Nucleus accumbens (tissue), 56 donors: ENCODE data around the gene IL7R.
"Not testable (repeated sequence)": the region's sequence is repeated elsewhere in the genome, so short reads cannot be mapped to it uniquely, and the experiment has no call there.

ENCODE experiments used
- DNase-seq, 56 donors: peaks; one replicate each; lab custom pipeline; 2025; lab: John Stamatoyannopoulos, UW

The IL7R gene

DNA sequence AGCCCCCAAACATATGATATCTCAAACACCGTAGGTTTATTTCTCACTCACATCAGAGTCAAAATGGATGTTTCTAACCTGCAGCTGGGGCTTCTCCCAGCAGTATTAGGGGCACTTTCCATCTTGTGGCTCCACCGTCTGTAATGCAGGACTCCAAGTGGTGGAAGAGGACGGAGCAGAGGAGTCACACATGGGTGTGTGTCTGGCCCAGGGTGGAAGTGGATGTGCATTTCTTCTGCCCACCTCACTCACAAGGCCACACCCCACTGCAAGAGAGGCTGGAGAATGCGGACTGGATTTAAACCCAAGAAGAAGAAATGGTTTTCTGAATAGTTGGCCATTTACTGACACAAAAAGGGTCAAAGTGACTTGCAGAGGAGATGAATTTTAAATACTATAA, 13.9 kb downstream of the IL7R start:
- no peak for DNase-seq

DNA sequence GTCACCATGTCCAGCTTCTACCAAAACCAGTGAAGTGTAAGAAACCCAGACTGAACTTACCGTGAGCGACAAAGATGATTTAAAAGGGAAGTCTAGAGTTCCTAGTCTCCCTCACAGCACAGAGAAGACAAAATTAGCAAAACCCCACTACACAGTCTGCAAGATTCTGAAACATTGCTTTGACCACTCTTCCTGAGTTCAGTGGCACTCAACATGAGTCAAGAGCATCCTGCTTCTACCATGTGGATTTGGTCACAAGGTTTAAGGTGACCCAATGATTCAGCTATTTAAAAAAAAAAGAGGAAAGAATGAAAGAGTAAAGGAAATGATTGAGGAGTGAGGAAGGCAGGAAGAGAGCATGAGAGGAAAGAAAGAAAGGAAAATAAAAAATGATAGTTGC, 19.8 kb downstream of the IL7R start:
- no peak for DNase-seq

DNA sequence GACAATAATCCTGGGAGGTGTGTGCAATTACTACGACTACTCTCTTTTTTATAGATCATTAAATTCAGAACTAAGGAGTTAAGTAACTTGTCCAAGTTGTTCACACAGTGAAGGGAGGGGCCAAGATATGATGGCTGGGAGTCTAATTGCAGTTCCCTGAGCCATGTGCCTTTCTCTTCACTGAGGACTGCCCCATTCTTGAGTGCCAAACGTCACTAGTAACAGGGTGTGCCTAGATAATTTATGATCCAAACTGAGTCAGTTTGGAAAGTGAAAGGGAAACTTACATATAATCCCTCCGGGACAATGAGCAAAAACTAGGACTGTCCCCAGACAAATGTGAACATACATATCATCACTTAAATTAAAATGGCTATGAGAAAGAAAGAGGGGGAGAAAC, 20.2 kb downstream of the IL7R start:
- no peak for DNase-seq

DNA sequence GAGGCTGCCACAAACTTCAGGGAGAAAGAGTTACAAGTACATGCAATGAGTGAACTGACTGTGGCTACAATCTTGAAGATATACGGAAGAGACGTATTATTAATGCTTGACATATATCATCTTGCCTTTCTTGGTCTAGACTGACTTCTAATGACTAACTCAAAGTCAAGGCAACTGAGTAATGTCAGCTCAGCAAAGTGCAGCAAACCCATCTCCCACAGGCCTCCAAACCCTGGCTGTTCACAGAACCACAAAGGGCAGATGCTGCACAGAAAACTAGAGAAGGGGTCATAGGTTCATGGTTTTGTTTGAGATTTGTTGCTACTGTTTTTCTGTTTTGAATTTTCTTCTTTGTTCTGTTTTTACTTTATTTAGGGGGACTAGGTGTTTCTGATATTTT, 21.0 kb downstream of the IL7R start:
- DNase-seq, result no peak

DNA sequence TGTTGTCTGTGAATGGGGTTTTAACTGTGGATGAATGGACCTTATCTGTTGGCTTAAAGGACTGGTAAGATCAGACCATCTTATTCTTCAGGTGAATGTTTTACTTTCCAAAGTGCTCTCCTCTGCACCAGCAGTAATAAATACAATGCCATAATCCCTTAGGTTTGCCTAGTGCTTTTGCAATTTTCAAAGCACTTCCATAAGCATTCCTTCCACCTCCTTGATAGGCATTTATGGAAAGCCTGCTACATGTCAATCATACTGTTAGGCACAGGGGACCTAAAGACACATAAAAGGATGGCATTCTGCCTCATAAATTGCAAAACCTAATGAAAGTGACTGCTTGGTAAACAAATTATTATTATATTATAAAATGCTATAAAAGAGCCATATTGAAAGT, 21.4 kb downstream of the IL7R start:
- DNase-seq, result no peak

DNA sequence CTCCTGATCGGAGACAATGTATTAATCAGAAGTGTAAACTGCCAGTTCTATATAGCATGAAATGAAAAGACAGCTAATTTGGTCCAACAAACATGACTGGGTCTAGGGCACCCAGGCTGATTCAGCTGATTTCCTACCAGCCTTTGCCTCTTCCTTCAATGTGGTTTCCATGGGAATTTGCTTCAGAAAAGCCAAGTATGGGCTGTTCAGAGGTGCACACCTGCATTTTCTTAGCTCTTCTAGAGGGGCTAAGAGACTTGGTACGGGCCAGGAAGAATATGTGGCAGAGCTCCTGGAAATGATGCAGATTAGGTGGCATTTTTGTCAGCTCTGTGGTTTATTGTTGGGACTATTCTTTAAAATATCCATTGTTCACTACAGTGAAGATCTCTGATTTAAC, 22.4 kb downstream of the IL7R start:
- no peak for DNase-seq

DNA sequence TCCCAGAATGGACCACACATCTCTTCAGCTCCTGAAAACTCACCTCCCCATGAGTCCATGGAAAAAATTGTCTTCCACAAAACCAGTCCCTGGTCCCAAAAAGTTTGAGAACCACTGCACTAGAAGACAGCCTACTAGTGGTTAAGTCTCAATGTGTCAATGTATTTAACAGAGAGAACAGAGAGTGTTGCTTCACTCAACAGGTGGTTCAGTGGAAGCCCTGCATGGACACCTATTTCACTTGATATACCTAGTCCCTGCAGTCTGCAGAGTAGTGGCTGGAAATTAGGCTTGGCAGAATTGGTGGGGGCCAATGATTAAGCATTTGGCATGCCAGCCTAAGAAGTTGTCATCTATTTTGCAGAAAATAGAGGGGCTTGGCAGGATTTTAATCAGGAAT, 23.0 kb downstream of the IL7R start:
- DNase-seq, result no peak

DNA sequence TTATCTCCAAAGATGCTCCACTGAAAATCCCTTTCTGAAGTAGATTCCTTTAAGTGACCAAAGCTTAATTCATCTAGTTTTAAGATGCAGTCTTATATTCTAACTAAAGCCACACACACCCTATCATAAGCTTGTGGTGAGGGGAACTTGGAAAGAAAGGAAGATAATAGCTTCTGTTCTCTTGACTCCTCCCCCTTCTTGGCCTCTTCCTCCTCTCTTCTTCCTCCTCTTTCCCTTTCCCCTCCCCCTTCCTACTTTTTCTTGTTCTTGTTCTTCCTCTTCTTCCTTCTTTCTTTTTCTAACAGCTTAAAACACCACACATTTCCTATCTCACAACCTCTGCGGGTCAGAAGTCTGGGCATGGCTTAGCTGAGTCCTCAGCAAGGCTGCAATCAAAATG, 23.5 kb downstream of the IL7R start:
- DNase-seq, result no peak

DNA sequence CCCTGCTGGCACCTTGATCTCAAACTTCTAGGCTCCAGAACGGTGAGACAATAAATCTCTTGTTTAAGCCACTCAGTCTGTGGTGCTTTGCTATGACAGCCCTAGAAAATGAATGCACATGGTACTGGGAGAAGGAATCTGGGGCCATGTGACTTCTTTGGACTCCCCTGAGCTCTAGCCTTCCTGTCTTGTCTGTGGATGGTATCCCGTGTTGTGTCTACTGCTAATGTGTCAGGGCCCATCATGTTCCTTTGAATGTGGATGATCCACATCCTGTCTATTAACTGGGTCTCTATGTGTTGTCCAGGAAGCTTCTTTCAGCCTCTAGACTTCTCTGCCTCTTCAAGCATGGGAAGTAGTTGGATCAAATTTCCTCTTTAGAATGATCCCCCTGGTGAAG, 25.1 kb downstream of the IL7R start:
- no peak for DNase-seq

DNA sequence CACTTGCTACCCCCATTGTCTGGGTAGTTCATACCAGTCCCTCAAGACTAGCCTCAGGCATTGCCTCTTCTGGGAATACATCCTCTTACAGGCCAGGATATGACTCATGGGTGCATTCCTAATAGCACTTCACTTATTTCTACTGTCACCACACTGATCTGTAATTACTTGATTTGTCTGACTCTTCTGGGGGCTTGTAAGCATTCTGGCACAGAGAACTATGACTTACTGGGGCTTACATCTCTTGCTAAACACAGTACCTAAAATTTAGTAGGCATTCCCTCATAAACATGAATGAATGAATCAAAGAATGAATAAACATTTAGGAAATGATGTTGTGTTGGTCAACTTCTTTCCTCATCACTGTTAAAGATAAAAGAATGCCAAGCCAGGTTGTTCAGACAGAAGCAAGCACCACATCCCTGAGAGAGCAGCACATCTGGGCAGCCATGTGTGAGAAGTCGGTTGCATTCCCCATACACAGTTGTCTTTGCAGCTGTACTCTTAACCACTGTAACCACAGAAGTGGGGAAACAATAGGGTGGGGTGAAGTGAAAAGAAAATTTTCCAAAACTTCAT, 27.6 kb downstream of the IL7R start:
- DNase-seq, result no peak

DNA sequence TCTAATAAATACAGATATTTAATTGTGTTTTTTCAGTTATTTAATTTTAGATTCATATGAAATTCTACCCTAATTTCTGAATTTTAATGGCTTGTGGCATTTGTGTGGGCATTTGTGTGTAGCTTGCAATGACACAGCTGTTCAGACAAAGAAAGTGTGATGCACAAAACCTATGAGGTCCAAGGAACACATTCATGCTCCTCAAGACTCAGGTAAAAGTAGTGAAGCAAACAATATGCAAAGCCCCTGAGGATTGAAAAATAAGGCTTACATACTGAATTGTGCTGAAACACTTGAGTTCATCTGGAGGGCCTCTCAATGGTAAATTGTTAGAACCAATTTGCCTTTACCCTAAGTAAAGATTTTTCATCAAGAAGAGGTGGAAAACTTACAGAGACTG, 28.1 kb downstream of the IL7R start:
- DNase-seq, result no peak

DNA sequence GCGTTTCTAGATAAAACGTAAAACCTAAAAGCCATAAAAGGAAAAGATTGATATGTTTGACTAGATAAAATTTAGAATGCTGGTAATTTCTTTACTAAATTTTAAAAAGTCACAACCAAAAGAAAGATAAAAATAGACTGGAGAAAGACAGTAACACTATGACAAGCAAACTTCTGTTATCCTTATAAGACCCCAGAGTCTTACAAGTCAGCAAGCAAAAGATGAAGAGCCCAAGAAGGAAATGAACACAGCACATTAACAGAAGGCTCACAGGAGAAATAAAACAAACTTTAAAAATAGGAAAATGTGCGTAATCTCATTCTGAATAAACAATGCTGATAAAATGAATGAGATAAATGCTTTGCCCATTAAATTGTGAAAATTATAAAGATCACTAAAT, 29.7 kb downstream of the IL7R start:
- DNase-seq, result no peak

DNA sequence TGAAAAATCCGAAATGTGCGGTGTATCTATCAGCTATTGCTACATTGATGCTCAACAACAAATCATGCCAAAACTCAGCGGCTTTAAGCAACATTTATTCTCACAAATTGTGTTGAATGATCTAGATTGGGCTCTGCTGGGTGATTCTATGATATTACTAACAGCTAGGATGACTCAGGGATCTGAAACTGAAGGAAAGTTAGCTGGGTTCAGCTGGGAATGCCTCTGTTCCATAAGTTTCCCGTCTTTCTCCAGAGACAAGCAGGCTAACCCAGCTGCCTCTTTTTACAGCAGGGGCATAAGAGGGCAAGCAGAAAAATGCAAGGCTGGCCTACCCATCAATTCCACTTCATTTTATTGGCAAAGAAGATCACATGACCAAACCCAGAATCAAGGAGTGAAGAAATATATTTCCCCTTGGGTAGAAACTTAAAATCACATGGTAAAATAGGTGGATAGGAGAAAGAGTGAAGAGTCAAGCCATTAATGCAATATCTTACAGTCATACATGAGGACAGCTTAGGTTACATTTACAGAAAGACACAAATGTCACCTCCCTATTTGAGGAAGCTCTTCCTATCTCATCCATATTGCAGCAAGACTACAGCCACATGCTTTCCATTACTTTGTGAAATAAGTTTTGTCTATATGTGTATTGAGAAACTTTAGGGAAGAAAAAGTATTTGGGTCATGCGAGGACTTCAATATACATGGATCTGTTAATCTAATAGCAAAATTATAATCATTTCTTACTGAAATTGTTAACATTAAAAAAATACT, 30.8 kb downstream of the IL7R start:
- no peak for DNase-seq

DNA sequence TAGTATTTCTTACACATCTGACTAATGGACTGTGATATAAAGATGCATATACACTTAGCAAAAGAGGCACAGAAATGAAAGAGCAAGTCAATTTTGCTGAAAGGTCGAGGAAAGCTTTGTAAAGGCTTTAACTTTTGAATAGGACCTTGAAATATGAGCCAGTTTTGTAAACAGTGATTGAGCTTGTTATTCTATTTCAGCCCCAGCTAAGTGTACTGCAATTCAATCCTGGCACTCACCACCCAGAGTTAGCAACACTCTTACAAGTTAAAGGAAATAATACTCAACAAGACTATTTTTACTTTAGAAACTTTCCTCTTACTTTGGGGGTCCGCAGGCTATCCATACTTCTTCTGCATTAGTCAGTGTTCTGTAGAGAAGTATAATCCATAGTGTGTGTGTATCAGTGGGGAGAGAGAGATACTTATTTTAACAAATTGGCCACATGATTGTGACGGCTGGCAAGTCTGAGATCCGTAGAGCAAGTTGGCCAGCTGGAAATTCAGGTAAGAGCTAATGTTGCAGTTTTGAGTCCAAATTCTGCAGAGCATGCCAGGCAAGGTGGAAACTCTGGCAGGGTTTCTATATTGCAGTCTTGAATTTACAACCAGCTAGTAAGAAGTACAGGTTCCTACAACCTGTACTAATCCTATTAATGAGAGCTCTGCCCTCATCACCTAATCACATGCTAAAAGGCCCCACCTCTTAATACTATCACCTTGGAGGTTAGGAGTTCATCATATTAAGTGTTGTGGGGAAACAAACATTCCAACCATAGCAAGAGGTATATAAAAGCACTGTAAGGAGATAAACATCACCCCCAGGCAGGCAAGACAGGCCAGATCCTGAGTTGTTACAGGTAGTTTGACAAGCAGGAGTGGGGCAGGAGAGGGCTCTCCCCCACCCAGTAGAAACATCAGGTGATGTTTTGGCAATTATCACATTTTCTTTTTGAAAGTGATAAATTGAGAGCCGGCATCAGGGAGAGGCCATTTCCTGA, 33.6 kb downstream of the IL7R start:
- DNase-seq, result no peak

DNA sequence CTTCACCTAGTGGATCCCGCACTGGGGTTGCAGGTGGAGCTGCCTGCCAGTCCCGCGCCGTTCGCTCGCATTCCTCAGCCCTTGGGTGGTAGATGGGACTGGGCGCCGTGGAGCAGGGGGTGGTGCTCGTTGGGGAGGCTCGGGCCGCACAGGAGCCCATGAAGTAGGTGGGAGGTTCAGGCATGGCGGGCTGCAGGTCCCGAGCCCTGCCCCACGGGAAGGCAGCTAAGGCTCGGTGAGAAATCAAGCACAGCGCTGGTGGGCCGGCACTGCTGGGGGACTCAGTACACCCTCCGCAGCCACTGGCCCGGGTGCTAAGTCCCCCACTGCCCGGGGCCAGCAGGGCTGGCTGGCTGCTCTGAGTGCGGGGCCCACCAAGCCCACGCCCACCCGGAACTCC, 36.1 kb downstream of the IL7R start:
- not testable (repeated sequence) for DNase-seq

DNA sequence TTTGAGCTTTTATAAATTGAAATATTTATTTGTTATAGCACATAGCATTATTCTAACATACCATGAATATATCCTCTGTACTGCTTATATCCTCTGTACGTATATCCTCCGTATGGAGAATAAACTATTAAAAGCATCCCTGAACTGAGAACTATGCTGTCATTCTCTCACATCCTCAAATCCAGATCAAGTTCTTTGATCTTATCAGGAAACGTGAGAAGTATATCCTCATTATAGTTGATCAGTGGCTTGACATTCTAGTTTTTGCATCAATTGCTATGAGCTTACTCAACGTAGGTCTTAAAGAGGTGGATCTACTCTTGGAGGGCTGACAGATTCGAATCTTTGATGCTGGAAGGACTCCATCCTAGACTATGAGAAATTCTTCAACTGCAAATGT, 37.4 kb downstream of the IL7R start:
- no peak for DNase-seq

DNA sequence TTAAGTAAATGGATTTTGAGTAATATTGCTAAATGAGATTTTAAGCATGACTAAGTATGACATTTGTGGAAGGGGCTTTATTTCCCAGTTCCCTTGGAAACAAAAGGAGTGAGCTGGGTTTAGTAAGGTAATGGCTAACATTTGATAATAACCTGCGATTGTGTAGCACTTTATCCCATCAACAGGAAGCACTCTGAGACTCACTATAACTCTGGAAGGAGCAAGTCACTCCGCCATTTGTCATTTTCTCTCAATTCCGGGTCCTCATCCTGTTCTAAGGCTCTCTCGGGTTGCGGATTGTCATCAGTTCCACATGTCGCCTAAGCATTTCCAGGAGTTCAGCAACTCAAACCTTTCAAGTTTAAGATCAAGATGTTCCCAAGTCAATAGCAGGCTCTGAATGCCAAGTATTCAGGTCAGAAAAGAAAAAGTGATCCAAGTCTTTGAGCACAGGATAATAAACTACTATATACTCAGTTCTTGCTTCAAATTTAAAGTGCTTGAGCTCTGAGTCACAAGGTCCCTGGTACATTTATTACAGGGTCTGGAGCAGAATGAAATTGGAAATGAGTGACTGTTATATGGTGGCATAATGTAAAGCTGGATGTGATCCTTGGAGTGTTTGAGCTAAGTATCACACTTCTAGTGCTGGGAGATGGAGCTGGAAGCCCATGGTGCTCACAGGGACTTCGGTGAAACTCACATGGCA, 42.4 kb downstream of the IL7R start:
- no peak for DNase-seq

DNA sequence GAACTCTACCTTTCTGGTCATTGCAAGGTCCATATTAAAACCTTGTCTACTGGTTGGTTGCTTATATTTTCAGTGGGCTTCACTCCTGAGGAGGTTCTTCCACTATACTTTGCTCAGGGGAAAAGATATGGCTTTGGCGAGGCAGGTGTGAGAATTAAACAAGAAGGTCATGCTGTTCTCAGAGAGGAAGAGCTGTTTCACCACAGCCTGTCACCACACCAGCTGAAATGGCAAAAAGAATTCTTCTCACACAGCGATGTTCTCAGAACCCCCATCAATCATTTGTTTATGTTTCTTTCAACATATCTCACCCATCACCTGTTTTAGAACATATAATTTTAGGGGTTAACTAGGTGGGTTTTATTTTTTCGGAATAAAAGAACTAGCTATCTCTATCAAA, 43.1 kb downstream of the IL7R start:
- DNase-seq, result no peak

DNA sequence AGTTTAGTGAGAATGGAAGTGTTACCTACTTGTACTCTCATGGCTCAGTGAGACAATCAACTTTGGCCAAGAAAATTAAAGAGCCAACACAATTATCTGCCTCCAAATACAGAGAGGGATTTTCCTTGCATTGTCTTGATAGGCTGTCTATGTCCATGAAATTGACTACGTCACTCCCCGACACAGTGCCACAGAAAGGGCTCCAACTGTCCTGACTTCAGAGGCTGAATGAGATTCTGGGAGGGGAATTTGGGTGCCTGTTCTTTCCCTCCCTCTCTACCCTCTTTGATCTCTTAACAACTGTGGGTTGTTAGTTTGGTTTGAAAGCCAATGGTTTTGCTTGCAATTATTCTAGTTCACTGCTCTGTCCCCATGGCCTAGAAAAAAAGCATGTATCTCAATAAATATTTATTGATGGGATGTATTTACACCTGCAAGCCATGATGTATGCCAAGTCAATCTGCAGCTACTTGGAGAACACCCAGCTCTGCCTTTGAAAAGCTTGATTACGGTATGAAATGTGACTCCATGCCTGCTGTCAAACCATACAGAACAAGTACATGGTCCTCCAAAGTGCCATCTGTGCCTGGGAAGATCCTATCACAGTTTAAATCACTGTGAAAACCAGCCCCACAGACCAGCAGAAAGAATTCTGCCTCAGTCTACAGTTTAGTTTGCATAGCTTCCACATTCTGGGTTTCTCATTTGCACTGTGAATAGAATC, 44.4 kb downstream of the IL7R start:
- no peak for DNase-seq

DNA sequence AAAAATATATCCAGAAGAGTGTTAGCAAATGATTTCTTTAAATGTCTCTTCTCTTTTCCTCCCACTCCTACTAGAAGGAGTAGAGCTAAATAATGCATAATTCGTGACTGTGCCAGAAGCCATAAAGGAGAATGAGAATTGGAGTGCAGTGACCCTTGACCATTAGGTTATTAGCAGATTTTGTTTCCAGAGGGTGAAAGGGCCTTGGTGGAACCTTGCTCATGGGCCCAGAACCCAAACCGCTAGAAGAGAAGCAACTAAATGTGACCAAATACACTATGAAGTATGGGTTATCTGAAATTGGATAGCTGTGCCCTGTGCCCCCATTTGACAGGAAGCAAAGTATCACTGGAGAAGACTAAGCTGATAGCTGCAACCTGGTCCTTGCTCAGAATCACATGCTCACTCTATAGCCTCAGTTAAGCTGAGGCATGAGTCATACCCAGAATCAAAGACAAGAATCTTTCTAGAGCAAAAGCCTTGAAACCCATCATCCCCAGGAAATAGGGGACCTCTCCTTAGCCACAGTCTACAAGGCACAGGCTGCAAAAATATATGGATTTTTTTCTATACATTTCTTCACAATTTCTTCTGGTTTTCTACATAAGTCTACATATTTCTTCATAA, 45.5 kb downstream of the IL7R start:
- no peak for DNase-seq
